K562 (cell line): ENCODE data around the gene HES4. TPM values are rescaled to one million over a fixed set of nuclear protein-coding genes. Genes with fewer than 3 reads are reported as not detected.

ENCODE experiments used
- IFI16 ChIP-seq: fragments of 250-450 bp; sonication (Bioruptor Pico); IDR thresholded peaks from 2 replicates; pipeline ENCODE4 v2.1.2; 2022; ENCODE audit warnings: mild to moderate bottlenecking, inconsistent platforms
- NR4A1 ChIP-seq, 2 experiments: fragments of 250-450 bp in 1 of 2; fragments of 450-650 bp in 1 of 2; sonication (Bioruptor Pico) in 1 of 2; IDR thresholded peaks; 2 replicates each; pipeline versions ENCODE4 v1.4.0 to v1.6.1; 2016 to 2020; ENCODE audit warnings: mild to moderate bottlenecking in 2 of 2, missing compliant biosample characterization in 1 of 2, missing genetic modification characterization in 1 of 2, moderate library complexity in 1 of 2
- POLR2AphosphoS5 ChIP-seq: IDR thresholded peaks from 2 replicates; pipeline ENCODE4 v1.6.1; 2011; ENCODE audit warnings: mild to moderate bottlenecking, low read depth, low read length, moderate library complexity; ENCODE audit not compliant: control insufficient read depth, insufficient read depth
- RUNX1 ChIP-seq: sonication (generic); IDR thresholded peaks from 2 replicates; pipeline ENCODE4 v1.6.1; 2016; ENCODE audit warnings: antibody characterized with exemption, low read depth
- ZEB2 ChIP-seq: fragments of 450-650 bp; IDR thresholded peaks from 2 replicates; pipeline ENCODE4 v1.6.1; 2016
- ZNF134 ChIP-seq: fragments of 250-450 bp; sonication (Bioruptor Pico); conservative IDR thresholded peaks from 2 replicates; pipeline ENCODE4 v1.4.0; 2020
- polyA plus RNA-seq, 8 experiments: library from polyadenylated mRNA; depleted of rRNA in 4 of 8; stranded (reverse) in 5 of 8; unstranded in 3 of 8; fragments of >200 nt; fragmentation: Nextera tagmentation in 2 of 8; fragmentation: Illumina TruSeq in 1 of 8; extraction: Ambion mirVana in 2 of 8; extraction: Trizol in 1 of 8; gene quantifications; 2 replicates each; pipeline versions ENCODE4 v1.2.1 to v1.2.3, GENCODE V29; 2011 to 2014; ENCODE audit warnings: inconsistent platforms in 1 of 8, missing spikeins in 1 of 8
- total RNA-seq, 7 experiments: library from RNA; depleted of rRNA in 6 of 7; stranded (reverse); fragments of >200 nt in 6 of 7; fragmentation: Illumina TruSeq in 2 of 7; extraction: Trizol in 2 of 7; gene quantifications; 2 replicates each; pipeline versions ENCODE4 v1.2.1 to v1.2.3, GENCODE V29; 2011 to 2021; ENCODE audit warnings: low replicate concordance in 1 of 7
- TF ChIP-seq, protein P1 (sequence below), 2 experiments: fragments of 450-650 bp in 1 of 2; IDR thresholded peaks; 2 replicates each; pipeline ENCODE4 v1.6.1; 2011 to 2017; ENCODE audit warnings: low read depth in 2 of 2, antibody characterized with exemption in 1 of 2, borderline replicate concordance in 1 of 2, low read length in 1 of 2, mild to moderate bottlenecking in 1 of 2, mixed read lengths in 1 of 2; ENCODE audit not compliant: control insufficient read depth in 1 of 2
- TF ChIP-seq, protein P2 (sequence below), 3 experiments: fragments of 200-800 bp in 1 of 3; fragments of 250-450 bp in 1 of 3; fragments of 450-650 bp in 1 of 3; sonication (Bioruptor Pico) in 1 of 3; sonication (Bioruptor generic) in 1 of 3; formaldehyde crosslinking in 1 of 3; IDR thresholded peaks; 2 replicates each; pipeline versions ENCODE4 v1.6.1 to v1.8.0; 2016 to 2022; ENCODE audit warnings: mild to moderate bottlenecking in 2 of 3, missing genetic modification characterization in 2 of 3, missing compliant biosample characterization in 1 of 3, moderate library complexity in 1 of 3
- TF ChIP-seq, protein P3 (sequence below): fragments of 450-650 bp; IDR thresholded peaks from 2 replicates; pipeline ENCODE4 v1.7.1; 2018; ENCODE audit warnings: mild to moderate bottlenecking, low read depth; ENCODE audit not compliant: partially characterized antibody

Gene HES4
- total and polyA plus RNA-seq, 9 of the 15 experiments (the other 6 are each of a cell fraction or from before 2014, with no cell fraction given), result 0.21 to 43.7 (median 5.3) TPM; not detected in 2

DNA sequence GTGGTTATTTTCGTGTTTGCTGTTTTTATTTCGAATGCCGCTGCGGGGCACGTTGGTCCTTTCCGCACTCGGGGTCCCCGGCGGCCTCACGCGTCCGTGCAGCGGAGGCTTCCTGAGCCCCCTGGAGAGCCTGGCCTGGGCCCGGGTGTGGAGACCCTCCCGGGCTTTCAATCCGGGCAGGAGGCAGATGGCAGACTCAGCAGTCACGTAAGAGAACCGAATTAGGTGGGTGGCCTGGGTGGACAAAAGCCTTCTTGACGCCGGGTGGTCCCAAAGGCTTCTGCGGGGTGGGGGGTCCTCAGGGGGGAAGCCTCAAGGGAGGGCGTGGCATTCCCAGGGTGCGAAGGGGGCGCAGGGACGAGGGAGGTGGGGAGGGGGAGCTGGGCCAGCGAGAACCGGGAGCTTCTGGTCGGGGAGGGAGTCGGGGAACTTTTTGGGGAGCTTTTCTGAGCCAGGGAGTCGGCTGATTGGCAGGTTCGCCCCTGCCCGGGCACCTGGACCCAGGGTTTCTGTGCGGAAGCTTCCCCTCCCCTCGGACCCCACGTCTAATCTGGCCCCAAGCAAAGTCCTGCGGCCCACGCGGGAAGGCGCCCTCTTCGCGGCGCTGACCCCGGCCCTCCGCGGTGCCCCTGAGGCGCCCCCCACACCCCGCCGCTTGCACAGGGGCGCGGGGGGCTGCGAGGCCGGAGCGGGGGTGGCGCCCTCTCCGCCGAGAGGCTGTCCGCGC lies 1.3 kb upstream of the HES4 start (continued):
- TF ChIP-seq, protein P1, sequence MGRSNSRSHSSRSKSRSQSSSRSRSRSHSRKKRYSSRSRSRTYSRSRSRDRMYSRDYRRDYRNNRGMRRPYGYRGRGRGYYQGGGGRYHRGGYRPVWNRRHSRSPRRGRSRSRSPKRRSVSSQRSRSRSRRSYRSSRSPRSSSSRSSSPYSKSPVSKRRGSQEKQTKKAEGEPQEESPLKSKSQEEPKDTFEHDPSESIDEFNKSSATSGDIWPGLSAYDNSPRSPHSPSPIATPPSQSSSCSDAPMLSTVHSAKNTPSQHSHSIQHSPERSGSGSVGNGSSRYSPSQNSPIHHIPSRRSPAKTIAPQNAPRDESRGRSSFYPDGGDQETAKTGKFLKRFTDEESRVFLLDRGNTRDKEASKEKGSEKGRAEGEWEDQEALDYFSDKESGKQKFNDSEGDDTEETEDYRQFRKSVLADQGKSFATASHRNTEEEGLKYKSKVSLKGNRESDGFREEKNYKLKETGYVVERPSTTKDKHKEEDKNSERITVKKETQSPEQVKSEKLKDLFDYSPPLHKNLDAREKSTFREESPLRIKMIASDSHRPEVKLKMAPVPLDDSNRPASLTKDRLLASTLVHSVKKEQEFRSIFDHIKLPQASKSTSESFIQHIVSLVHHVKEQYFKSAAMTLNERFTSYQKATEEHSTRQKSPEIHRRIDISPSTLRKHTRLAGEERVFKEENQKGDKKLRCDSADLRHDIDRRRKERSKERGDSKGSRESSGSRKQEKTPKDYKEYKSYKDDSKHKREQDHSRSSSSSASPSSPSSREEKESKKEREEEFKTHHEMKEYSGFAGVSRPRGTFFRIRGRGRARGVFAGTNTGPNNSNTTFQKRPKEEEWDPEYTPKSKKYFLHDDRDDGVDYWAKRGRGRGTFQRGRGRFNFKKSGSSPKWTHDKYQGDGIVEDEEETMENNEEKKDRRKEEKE (IDR thresholded peaks at IDR 0.05; ENCODE audit: borderline replicate concordance in 1 of 2, control insufficient read depth in 1 of 2, low read depth in 2 of 2, low read length in 1 of 2), result 0 out of 4 replicates have a peak, but pooled peaks of 1 of the 2 experiments have one; percentile 10
- TF ChIP-seq, protein P2, sequence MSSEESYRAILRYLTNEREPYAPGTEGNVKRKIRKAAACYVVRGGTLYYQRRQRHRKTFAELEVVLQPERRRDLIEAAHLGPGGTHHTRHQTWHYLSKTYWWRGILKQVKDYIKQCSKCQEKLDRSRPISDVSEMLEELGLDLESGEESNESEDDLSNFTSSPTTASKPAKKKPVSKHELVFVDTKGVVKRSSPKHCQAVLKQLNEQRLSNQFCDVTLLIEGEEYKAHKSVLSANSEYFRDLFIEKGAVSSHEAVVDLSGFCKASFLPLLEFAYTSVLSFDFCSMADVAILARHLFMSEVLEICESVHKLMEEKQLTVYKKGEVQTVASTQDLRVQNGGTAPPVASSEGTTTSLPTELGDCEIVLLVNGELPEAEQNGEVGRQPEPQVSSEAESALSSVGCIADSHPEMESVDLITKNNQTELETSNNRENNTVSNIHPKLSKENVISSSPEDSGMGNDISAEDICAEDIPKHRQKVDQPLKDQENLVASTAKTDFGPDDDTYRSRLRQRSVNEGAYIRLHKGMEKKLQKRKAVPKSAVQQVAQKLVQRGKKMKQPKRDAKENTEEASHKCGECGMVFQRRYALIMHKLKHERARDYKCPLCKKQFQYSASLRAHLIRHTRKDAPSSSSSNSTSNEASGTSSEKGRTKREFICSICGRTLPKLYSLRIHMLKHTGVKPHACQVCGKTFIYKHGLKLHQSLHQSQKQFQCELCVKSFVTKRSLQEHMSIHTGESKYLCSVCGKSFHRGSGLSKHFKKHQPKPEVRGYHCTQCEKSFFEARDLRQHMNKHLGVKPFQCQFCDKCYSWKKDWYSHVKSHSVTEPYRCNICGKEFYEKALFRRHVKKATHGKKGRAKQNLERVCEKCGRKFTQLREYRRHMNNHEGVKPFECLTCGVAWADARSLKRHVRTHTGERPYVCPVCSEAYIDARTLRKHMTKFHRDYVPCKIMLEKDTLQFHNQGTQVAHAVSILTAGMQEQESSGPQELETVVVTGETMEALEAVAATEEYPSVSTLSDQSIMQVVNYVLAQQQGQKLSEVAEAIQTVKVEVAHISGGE (CRISPR knock-in tag; IDR thresholded peaks at IDR 0.05), result no peak; a peak in 1 of 6 replicates
- TF ChIP-seq POLR2AphosphoS5, result no peak
- no peak for TF ChIP-seq ZEB2
- TF ChIP-seq, protein P3, sequence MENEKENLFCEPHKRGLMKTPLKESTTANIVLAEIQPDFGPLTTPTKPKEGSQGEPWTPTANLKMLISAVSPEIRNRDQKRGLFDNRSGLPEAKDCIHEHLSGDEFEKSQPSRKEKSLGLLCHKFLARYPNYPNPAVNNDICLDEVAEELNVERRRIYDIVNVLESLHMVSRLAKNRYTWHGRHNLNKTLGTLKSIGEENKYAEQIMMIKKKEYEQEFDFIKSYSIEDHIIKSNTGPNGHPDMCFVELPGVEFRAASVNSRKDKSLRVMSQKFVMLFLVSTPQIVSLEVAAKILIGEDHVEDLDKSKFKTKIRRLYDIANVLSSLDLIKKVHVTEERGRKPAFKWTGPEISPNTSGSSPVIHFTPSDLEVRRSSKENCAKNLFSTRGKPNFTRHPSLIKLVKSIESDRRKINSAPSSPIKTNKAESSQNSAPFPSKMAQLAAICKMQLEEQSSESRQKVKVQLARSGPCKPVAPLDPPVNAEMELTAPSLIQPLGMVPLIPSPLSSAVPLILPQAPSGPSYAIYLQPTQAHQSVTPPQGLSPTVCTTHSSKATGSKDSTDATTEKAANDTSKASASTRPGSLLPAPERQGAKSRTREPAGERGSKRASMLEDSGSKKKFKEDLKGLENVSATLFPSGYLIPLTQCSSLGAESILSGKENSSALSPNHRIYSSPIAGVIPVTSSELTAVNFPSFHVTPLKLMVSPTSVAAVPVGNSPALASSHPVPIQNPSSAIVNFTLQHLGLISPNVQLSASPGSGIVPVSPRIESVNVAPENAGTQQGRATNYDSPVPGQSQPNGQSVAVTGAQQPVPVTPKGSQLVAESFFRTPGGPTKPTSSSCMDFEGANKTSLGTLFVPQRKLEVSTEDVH, result no peak
- no peak for TF ChIP-seq RUNX1
- TF ChIP-seq IFI16 (CRISPR knock-in tag), result no peak
- no peak for TF ChIP-seq ZNF134 (CRISPR knock-in tag)
- no peak for TF ChIP-seq NR4A1 (CRISPR knock-in tag; IDR thresholded peaks at IDR 0.05)
- TF ChIP-seq NR4A1 (tag; IDR thresholded peaks at IDR 0.05), result 0 out of 2 replicates have a peak, but pooled peaks have one; percentile 19
